NCI-H345 treated with DMSO at 0.1 percent for 48 hours (cell line): Measurements from ENCODE around the gene TMEM81.

Experiments
- DNase-seq: peaks from one replicate; lab custom pipeline; 2025; ENCODE audit not compliant: unreplicated experiment; lab: John Stamatoyannopoulos, UW

TMEM81 gene

GRCh38 chr1:205077158-205077933 is 6.9 kb downstream of the TMEM81 start:
- no peak for DNase-seq

- DNase-seq = no peak
Measured at GRCh38 chr1:205076245-205076761, 8.0 kb downstream of the TMEM81 start.

GRCh38 chr1:205075642-205076155 is 8.6 kb downstream of the TMEM81 start:
- no peak for DNase-seq

GRCh38 chr1:205074513-205074912 is 9.7 kb downstream of the TMEM81 start:
- DNase-seq = no peak

DNA sequence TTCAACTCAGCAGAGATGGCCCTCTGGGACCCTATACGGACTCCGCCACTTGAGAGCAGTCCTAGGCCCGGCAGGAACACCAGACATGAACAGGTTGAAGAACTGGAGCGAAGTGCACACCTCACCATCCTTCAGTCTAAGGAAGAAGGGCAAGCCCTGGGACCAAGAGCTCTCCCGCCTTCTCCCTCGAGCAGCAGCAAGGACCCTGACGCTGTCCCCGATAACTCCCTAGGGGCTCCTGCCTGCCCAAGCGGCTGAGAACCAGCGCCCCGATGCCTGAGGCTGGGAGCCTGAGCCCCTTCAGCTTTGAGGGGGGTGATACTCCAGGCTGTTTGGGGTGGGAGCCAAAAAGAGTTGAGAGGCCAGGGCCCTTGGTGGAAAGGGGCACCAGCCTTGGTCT is 10.2 kb downstream of the TMEM81 start:
- DNase-seq = no peak

DNA sequence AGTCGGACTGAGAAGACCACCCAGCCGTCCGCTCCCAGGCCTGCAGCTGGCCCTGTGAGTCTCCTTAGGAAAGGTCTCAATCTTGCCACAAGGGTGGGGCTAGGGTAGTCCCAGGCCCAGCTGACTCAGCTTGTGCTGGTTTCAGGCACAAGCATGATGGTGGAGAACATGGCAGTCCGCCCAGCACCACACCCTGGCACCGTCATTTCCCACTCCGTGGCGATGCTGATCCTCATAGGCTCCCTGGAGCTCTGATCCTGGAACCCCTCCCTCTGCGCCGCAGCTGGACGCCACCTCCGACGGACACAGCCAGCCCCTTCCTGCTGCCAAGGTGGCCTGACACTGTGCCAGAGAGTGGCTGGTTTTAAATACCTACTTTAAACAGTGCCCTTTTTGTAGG is 10.7 kb downstream of the TMEM81 start:
- no peak for DNase-seq

DNA sequence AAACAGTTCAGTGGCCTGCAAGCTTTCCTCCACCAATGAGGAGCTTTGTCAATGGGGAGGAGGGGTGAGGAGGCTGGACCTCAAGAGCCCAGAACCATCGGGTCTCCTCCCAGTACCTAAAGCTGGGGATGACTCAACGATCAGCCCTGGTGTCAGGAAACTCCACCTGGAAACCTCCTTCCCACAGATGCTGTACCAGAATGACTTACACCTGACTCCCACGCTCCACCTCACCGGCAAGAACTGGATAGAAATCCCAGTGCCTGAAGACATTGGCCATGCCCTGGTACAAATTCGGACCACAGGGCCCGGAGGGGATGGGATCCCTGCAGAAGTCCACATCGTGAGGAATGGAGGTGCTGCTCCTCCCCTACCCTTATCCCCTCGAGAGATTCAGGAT is 11.4 kb downstream of the TMEM81 start:
- DNase-seq = no peak

- DNase-seq = no peak
Measured at GRCh38 chr1:205072286-205072685, 12.0 kb downstream of the TMEM81 start.

GRCh38 chr1:205071801-205072200 is 12.5 kb downstream of the TMEM81 start:
- DNase-seq = no peak

- DNase-seq = no peak
Measured at GRCh38 chr1:205071028-205071409, 13.2 kb downstream of the TMEM81 start.

DNA sequence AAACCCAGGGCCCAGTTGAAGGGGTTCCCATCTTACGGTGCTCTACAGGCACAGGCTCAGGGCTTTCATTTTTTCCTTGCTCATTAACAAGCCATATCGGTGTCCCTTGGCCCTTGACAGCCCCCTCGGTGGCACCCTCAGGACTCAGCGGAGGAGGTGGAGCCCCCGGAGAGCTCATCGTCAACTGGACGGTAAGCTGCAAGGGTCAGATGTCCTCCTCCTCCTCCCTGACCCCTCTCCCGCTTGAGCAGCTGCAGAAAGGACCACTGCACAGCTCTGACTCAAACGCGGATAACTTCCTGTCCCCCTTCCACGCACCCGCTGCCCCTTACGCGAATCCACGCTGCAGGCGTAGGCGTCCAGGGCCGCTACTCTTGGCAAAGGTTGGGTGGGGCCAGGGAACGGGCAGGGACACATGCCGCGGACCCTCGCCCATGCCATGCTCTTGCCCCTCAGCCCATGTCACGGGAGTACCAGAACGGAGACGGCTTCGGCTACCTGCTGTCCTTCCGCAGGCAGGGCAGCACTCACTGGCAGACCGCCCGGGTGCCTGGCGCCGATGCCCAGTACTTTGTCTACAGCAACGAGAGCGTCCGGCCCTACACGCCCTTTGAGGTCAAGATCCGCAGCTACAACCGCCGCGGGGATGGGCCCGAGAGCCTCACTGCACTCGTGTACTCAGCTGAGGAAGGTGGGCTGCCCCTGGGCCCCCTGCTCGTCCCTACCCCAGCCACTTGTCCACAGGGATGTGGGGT is 14.7 kb downstream of the TMEM81 start:
- no peak for DNase-seq

DNA sequence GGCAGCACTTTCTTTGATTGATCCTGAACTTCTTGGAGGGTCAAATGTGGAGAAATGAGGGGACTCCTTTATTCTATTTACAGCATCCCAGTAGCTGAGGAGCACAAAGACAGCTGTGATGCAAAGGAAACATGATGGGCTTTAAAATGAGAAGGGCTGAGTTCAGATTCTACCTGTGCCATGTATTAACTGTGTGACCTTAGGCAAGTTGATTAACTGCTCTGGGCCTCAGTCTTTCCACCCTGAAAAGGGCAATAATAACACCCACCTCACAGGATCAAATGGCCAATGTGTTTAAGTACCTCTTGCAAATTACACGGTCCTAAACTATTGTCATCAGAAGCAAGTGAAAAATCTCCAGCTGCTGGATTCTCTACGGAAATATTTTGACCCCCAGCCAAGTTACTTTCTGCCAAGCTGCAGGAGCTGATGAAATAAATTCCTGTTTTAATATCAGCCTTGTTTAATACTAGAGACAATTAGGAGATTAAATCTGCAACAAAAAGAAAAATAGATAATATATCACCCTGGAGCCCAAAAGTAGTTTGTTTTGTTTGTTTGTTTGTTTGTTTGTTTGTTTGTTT is 15.7 kb downstream of the TMEM81 start:
- no peak for DNase-seq

DNA sequence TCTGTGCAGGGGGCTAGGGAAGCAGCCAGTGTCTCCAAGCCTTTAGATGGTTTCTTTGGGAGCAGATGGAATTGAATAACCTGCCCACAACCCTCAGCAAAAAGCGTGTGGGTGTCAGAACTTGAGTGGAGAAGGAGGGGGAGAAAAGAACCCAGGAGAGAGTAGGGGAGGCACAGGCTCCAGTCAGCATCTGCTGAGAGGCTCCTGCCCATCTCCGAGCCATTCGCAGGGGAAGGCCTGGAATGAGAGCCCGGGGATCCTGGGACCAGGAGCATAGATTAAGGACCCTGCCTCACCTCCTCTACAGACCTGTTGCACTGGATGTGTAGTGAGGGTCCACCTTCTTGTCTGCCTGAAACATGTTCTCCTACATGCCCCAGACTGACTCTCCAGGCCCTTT is 16.3 kb downstream of the TMEM81 start:
- no peak for DNase-seq

DNA sequence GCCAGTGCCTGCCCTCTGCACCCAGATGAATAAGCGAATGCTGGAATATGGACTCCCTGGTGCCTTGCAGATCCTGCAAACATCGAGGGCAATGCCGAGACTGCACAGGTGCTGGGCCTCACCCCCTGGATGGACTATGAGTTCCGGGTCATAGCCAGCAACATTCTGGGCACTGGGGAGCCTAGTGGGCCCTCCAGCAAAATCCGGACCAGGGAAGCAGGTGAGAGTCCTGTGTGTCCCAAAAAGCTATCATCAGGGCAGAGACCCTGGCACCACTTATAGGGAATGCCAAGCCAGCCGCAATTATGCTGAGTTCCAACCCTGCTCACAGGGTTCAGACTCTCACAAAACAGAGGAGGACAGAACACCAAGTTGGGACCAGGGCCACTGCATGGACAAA is 17.2 kb downstream of the TMEM81 start:
- no peak for DNase-seq

DNA sequence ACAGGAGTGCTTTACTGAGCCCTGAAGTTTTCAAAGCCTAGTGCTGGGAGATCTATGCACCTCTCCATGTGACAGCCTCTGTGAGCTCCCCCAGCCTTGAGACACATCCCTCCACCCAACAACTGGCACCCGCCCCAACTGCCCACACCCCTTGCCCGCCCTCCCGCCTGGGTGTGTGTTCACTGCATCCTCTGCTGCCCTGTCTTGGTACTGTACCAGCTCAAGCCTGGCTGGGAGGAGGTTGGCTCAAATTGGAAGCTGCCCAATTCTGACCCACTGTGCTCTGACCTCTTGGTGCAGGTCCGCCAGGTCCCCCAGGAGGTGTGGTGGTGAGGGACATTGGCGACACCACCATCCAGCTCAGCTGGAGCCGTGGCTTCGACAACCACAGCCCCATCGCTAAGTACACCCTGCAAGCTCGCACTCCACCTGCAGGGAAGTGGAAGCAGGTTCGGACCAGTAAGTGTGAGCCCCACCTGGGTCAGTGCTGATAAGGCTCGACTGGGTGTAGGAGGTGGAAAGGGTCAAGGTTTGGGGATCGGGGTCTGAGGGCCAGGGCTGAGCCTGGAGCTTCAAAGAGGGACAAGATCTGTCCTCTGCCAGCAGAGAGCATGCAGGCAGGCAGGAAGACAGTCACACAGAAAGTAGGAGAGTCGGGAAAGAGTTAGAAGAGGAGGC is 18.0 kb downstream of the TMEM81 start:
- DNase-seq = no peak

DNA sequence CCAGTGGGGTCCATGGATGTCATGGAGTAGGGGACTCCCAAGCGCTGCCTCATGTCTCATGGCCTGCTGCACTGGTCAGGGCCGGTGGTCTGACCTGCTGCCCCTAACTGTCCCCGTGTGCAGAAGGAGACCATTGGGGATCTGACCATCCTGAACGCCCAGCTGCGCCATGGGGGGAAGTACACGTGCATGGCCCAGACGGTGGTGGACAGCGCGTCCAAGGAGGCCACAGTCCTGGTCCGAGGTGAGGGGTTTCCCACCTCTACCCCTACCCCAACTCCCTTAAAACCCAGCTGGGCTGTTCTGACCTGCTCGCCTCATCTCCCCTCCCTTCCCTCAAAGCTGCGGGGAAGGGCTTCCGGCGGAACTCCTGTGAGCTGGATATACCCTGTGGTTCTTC is 18.6 kb downstream of the TMEM81 start:
- no peak for DNase-seq

DNA sequence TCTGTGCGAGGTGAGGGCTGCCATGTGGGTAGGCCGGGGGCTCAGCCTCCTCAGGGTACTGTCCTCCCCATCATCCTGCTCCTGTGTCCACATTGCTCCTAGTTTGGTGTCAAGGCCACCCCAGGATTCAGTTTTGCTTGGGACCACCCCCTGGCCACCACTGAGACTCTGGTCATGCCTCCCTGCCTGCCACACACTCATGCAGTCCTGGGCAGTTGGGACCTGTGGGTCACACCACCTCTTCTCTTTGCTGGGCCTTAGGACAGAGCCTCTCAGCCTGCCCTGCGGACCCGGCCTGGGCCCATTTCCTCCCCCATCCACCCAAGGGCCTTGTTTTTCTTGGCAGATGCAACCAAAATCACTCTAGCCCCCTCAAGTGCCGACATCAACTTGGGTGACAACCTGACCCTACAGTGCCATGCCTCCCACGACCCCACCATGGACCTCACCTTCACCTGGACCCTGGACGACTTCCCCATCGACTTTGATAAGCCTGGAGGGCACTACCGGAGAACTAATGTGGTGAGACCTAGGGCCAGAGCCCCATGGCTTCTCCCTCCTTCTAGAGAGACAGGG is 19.4 kb downstream of the TMEM81 start:
- no peak for DNase-seq

- DNase-seq = no peak
Measured at GRCh38 chr1:205064301-205064700, 20.0 kb downstream of the TMEM81 start.

- no peak for DNase-seq
Measured at GRCh38 chr1:205062895-205063294, 21.4 kb downstream of the TMEM81 start.

- no peak for DNase-seq
Measured at GRCh38 chr1:205062319-205062718, 21.9 kb downstream of the TMEM81 start.

GRCh38 chr1:205061665-205062069 is 22.6 kb downstream of the TMEM81 start:
- peak; percentile 62 for DNase-seq
